Stimulated activated CD8-positive, alpha-beta memory T cell treated with anti-CD3 and anti-CD28 coated beads, Interleukin-2, amount 100 ng/mL, for 48 hours (primary cell): ENCODE results near the gene NCF4.

Experiments used
- DNase-seq, 2 donors: peaks; one replicate each; pipeline ENCODE4 v3.0.0-alpha.2; 2020; ENCODE audit warnings: low read depth in 2 of 2

NCF4 gene

GRCh38 chr22:36860821-36861659 is at the start of gene NCF4:
NCF4 (plus strand) TSS chr22:36861006; CDS start chr22:36861172, 166 bp downstream.
- peak; percentile 36 to 46 for DNase-seq

GRCh38 chr22:36811094-36811800 is 49.6 kb upstream of the NCF4 start:
- no peak for DNase-seq

- no peak for DNase-seq
Observed at GRCh38 chr22:36814801-36815200, 46.0 kb upstream of the NCF4 start.

GRCh38 chr22:36815558-36816338 is 45.1 kb upstream of the NCF4 start:
- DNase-seq, result no peak

GRCh38 chr22:36816339-36816635 is 44.5 kb upstream of the NCF4 start:
- no peak for DNase-seq

- no peak for DNase-seq
Observed at GRCh38 chr22:36816636-36817524, 43.9 kb upstream of the NCF4 start, which contains the start of gene PVALB. PVALB (minus strand) TSS chr22:36817035; CDS start chr22:36817005, 30 bp downstream.

GRCh38 chr22:36817525-36817848 is 43.3 kb upstream of the NCF4 start:
- no peak for DNase-seq

GRCh38 chr22:36818010-36818642 is 42.7 kb upstream of the NCF4 start:
- no peak for DNase-seq

GRCh38 chr22:36819112-36819511 is 41.7 kb upstream of the NCF4 start:
- no peak for DNase-seq

- DNase-seq, result no peak
Observed at GRCh38 chr22:36822581-36822980, 38.2 kb upstream of the NCF4 start.

GRCh38 chr22:36823186-36823839 is 37.5 kb upstream of the NCF4 start:
- DNase-seq, result no peak

GRCh38 chr22:36824655-36825054 is 36.2 kb upstream of the NCF4 start:
- no peak for DNase-seq

- DNase-seq, result no peak
Observed at GRCh38 chr22:36826262-36826661, 34.5 kb upstream of the NCF4 start.

- DNase-seq, result no peak
Observed at GRCh38 chr22:36828815-36829214, 32.0 kb upstream of the NCF4 start.

- no peak for DNase-seq
Observed at GRCh38 chr22:36829370-36830002, 31.3 kb upstream of the NCF4 start.

- no peak for DNase-seq
Observed at GRCh38 chr22:36830601-36831000, 30.2 kb upstream of the NCF4 start.

GRCh38 chr22:36831206-36831605 is 29.6 kb upstream of the NCF4 start:
- DNase-seq, result no peak

- no peak for DNase-seq
Observed at GRCh38 chr22:36831717-36832116, 29.1 kb upstream of the NCF4 start.

- no peak for DNase-seq
Observed at GRCh38 chr22:36833073-36833472, 27.7 kb upstream of the NCF4 start.

GRCh38 chr22:36835903-36836302 is 24.9 kb upstream of the NCF4 start:
- no peak for DNase-seq
